OCI-LY3 (cell line): ENCODE results near the gene POLR2L.

ENCODE experiments used
- H2AFZ ChIP-seq: fragments of 200-600, 300-600 bp; shearing (Covaris generic); 2 replicates; pipeline ENCODE4 v1.6.0; 2014; ENCODE audit warnings: antibody characterized with exemption, low read depth, low read length
- H3K27ac ChIP-seq: fragments of 200-600, 300-600 bp; sonication (generic); 2 replicates; pipeline ENCODE4 v1.5.1; 2014; ENCODE audit warnings: mild to moderate bottlenecking, low read length, moderate library complexity, mixed read lengths
- H3K27me3 ChIP-seq: fragments of 200-600, 300-600 bp; sonication (generic); 2 replicates; pipeline ENCODE4 v1.6.1; 2014; ENCODE audit warnings: low read depth, low read length, mixed read lengths
- H3K36me3 ChIP-seq: fragments of 200-600, 300-600 bp; sonication (generic); replicated peaks from 2 replicates; pipeline ENCODE3; 2014; ENCODE audit warnings: low read depth, low read length, mixed read lengths
- H3K4me1 ChIP-seq: fragments of 300-600, 200-600 bp; sonication (generic); 2 replicates; pipeline ENCODE4 v1.6.1; 2014; ENCODE audit warnings: low read length, mixed read lengths
- H3K4me2 ChIP-seq: fragments of 200-600, 300-600 bp; sonication (generic); 2 replicates; pipeline ENCODE4 v1.6.1; 2014; ENCODE audit warnings: low read length, mixed read lengths
- H3K4me3 ChIP-seq: fragments of 300-600, 200-600 bp; sonication (generic); 2 replicates; pipeline ENCODE4 v1.5.1; 2014; ENCODE audit warnings: antibody characterized with exemption, mild to moderate bottlenecking, low read length, moderate library complexity
- H3K79me2 ChIP-seq: fragments of 300-600, 200-600 bp; shearing (Covaris generic); 2 replicates; pipeline ENCODE4 v1.6.1; 2014; ENCODE audit warnings: mild to moderate bottlenecking, low read length, mixed read lengths
- H3K9ac ChIP-seq: fragments of 300-600, 200-600 bp; shearing (Covaris generic); 2 replicates; pipeline ENCODE4 v1.6.0; 2014; ENCODE audit warnings: mild to moderate bottlenecking, low read length, moderate library complexity
- H3K9me3 ChIP-seq: fragments of 200-600, 300-600 bp; shearing (Covaris generic); 2 replicates; pipeline ENCODE4 v1.6.1; 2014; ENCODE audit warnings: low read length, mixed read lengths; ENCODE audit not compliant: insufficient read depth
- H4K20me1 ChIP-seq: fragments of 200-600, 300-600 bp; sonication (generic); 2 replicates; pipeline ENCODE4 v1.6.1; 2016; ENCODE audit warnings: low read length, mixed read lengths; ENCODE audit not compliant: insufficient read depth
- CTCF ChIP-seq: fragments of 200-600, 300-600 bp; sonication (generic); IDR thresholded peaks from 2 replicates; pipeline ENCODE4 v1.5.1; 2014; ENCODE audit warnings: antibody characterized with exemption, low read length, low read depth
- EZH2phosphoT487 ChIP-seq: fragments of 200-600 bp; shearing (Covaris generic); IDR thresholded peaks from 2 replicates; pipeline ENCODE4 v1.6.1; 2018; ENCODE audit warnings: antibody characterized with exemption, mixed run types, low read depth

The POLR2L gene

GRCh38 chr11:819943-820649 is 22.2 kb downstream of the POLR2L start:
- no peak overlapping the region for H2AFZ ChIP-seq
- no peaks in the 10 kb centered on the region for H3K9me3 ChIP-seq
- peak overlapping the region; percentile 52 for H3K27ac ChIP-seq
- no peaks in the 10 kb centered on the region for H3K27me3 ChIP-seq
- H3K79me2 ChIP-seq = peaks cover 11% of the 10 kb centered on the region; the same call in 1 of the 2 replicates
- peak overlapping the region; percentile 86 for H3K9ac ChIP-seq
- TF ChIP-seq EZH2phosphoT487 (no peak), CTCF (no peak)
- H3K4me2 ChIP-seq = peak overlapping the region; percentile 99
- H3K4me1 ChIP-seq = peaks cover 11% of the 10 kb centered on the region
- peaks cover 8% of the 10 kb centered on the region for H3K36me3 ChIP-seq
- H4K20me1 ChIP-seq = peaks cover 16% of the 10 kb centered on the region
- H3K4me3 ChIP-seq = peak overlapping the region; percentile 86

GRCh38 chr11:819129-819931 is 23.0 kb downstream of the POLR2L start:
- Histone ChIP-seq H3K4me1 (peaks cover 11% of the 10 kb centered on the region), H3K36me3 (peaks cover 2% of the 10 kb centered on the region), H3K27ac (peak overlapping the region; percentile 52), H3K9me3 (no peaks in the 10 kb centered on the region), H3K79me2 (peaks cover 11% of the 10 kb centered on the region; the same call in 1 of the 2 replicates), H3K9ac (peak overlapping the region; percentile 86), H3K27me3 (no peaks in the 10 kb centered on the region), H2AFZ (no peak overlapping the region), H3K4me3 (peak overlapping the region; percentile 86), H3K4me2 (peak overlapping the region; percentile 99), H4K20me1 (peaks cover 16% of the 10 kb centered on the region)
- TF ChIP-seq EZH2phosphoT487 = no peak
- TF ChIP-seq CTCF = no peak

GRCh38 chr11:818396-819128 is 23.8 kb downstream of the POLR2L start, which contains the start of gene PNPLA2:
Gene PNPLA2, plus strand, starts transcription at chr11:818914. Its CDS starts 805 bp downstream, at chr11:819719.
- Histone ChIP-seq H3K4me1 (peaks cover 11% of the 10 kb centered on the region), H3K27ac (peak within 1 kb of the TSS; percentile 52)

More at GRCh38 chr11:818396-819128, 23.8 kb downstream of the POLR2L start, which contains the start of gene PNPLA2:
- H3K4me3 ChIP-seq = peak within 1 kb of the TSS; percentile 86
- peaks cover 19% of the 10 kb centered on the region for H4K20me1 ChIP-seq
- peaks cover 11% of the 10 kb centered on the region; the same call in 1 of the 2 replicates for H3K79me2 ChIP-seq
- H2AFZ ChIP-seq = no peak within 1 kb of the TSS
- no peak for TF ChIP-seq EZH2phosphoT487
- TF ChIP-seq CTCF = no peak
- H3K27me3 ChIP-seq = no peaks in the 10 kb centered on the region
- H3K9ac ChIP-seq = peak within 1 kb of the TSS; percentile 86
- peaks cover 6% of the 10 kb centered on the region for H3K36me3 ChIP-seq
- no peaks in the 10 kb centered on the region for H3K9me3 ChIP-seq
- H3K4me2 ChIP-seq = peak within 1 kb of the TSS; percentile 99
